NCI-H146 treated with DMSO at 0.1 percent for 48 hours (cell line): ENCODE measurements around the gene HNRNPK.

Source experiments
- DNase-seq: peaks from one replicate; lab custom pipeline; 2025; ENCODE audit not compliant: unreplicated experiment; lab: John Stamatoyannopoulos, UW

The HNRNPK gene

GRCh38 chr9:83934569-83935275, 45.3 kb downstream of the HNRNPK start:
- DNase-seq: no peak

GRCh38 chr9:83933790-83934189, 46.2 kb downstream of the HNRNPK start:
- DNase-seq: no peak

GRCh38 chr9:83932851-83933250, 47.2 kb downstream of the HNRNPK start:
- no peak for DNase-seq

- DNase-seq: no peak
Measured at GRCh38 chr9:83932011-83932410, 48.0 kb downstream of the HNRNPK start.

- no peak for DNase-seq
Measured at GRCh38 chr9:83930881-83931280, 49.1 kb downstream of the HNRNPK start.

- DNase-seq: no peak
Measured at GRCh38 chr9:83927591-83927990, 52.4 kb downstream of the HNRNPK start.

- peak; percentile 66 for DNase-seq
Measured at GRCh38 chr9:83920927-83921707, 58.9 kb downstream of the HNRNPK start, which contains the start of gene KIF27. Gene KIF27 (minus strand): TSS chr9:83921432. CDS start chr9:83915591, 5,841 bp downstream.

GRCh38 chr9:83920469-83920926, 59.5 kb downstream of the HNRNPK start:
- DNase-seq: no peak

GRCh38 chr9:83919111-83919510, 60.9 kb downstream of the HNRNPK start:
- DNase-seq: no peak
